SKM-1 treated with dmso at 0.1 percent for 144 hours (cell line): Measurements from ENCODE around the gene MTG2.

ENCODE experiments used
- DNase-seq: peaks from one replicate; lab custom pipeline; 2025; ENCODE audit not compliant: unreplicated experiment; lab: John Stamatoyannopoulos, UW

Gene MTG2

GRCh38 chr20:62182469-62183425, at the start of gene MTG2:
MTG2 (plus strand) TSS chr20:62183028; CDS start chr20:62193421, 10,393 bp downstream.
- peak; percentile 95 for DNase-seq

- DNase-seq: no peak
Observed at GRCh38 chr20:62133051-62133845, 49.6 kb upstream of the MTG2 start.

- DNase-seq: no peak
Observed at GRCh38 chr20:62133864-62134263, 49.0 kb upstream of the MTG2 start.

GRCh38 chr20:62134735-62135231, 48.0 kb upstream of the MTG2 start:
- no peak for DNase-seq

- DNase-seq: no peak
Observed at GRCh38 chr20:62135573-62136266, 47.1 kb upstream of the MTG2 start.

GRCh38 chr20:62136283-62137091, 46.3 kb upstream of the MTG2 start:
- peak; percentile 52 for DNase-seq

- no peak for DNase-seq
Observed at GRCh38 chr20:62137092-62137384, 45.8 kb upstream of the MTG2 start.

GRCh38 chr20:62137478-62138203, 45.2 kb upstream of the MTG2 start:
- DNase-seq: no peak

GRCh38 chr20:62138204-62138543, 44.7 kb upstream of the MTG2 start:
- DNase-seq: no peak

GRCh38 chr20:62138912-62139311, 43.9 kb upstream of the MTG2 start:
- DNase-seq: no peak

GRCh38 chr20:62139636-62140035, 43.2 kb upstream of the MTG2 start:
- DNase-seq: no peak

- DNase-seq: no peak
Observed at GRCh38 chr20:62141043-62141396, 41.8 kb upstream of the MTG2 start.

GRCh38 chr20:62141397-62142251, 41.2 kb upstream of the MTG2 start:
- no peak for DNase-seq

- no peak for DNase-seq
Observed at GRCh38 chr20:62142252-62143080, 40.4 kb upstream of the MTG2 start.

GRCh38 chr20:62143081-62143956, 39.5 kb upstream of the MTG2 start, which contains the start of the genes PSMA7 and SS18L1:
PSMA7 (minus strand) TSS chr20:62143394; CDS start chr20:62143303, 91 bp downstream.
SS18L1 (plus strand) TSS chr20:62143769; CDS start chr20:62143821, 52 bp downstream.
- DNase-seq: peak; percentile 84

GRCh38 chr20:62143957-62144825, 38.6 kb upstream of the MTG2 start:
- DNase-seq: peak; percentile 42
